A673 (cell line): ENCODE results near the gene MICAL3. TPM values are rescaled to one million over a fixed set of nuclear protein-coding genes. Genes with fewer than 3 reads are reported as not detected.

Experiments
- BruUV-seq: library from RNA; stranded (reverse); fragments of 400-500 nt; replicated peaks from 2 replicates; lab custom pipeline; 2021; lab: Mats Ljungman, UMichigan
- CTCF ChIA-PET: fragments of 300-600 bp; sonication (Branson Sonifier 250); formaldehyde crosslinking; loops from one replicate; lab custom pipeline; 2022; ENCODE audit warnings: antibody characterized with exemption; lab: Charles Lee
- POLR2A ChIA-PET: fragments of 300-600 bp; sonication (Branson Sonifier 250); formaldehyde crosslinking; loops from one replicate; lab custom pipeline; 2022; ENCODE audit warnings: antibody characterized with exemption; ENCODE audit not compliant: low non-redundant PET; lab: Charles Lee
- DNase-seq: peaks from one replicate; pipeline ENCODE4 v3.0.0-alpha.2; 2015; ENCODE audit warnings: low spot score
- H3K27ac ChIP-seq: fragments of 200-600 bp; sonication (generic); 2 replicates; pipeline ENCODE4 v1.5.1; 2016; ENCODE audit warnings: mixed run types, low read depth, mild to moderate bottlenecking, mixed read lengths, antibody characterized with exemption, low read length; ENCODE audit not compliant: poor library complexity, severe bottlenecking
- H3K27me3 ChIP-seq: fragments of 200-600 bp; sonication (generic); replicated peaks from 2 replicates; pipeline ENCODE4 v1.6.1; 2017; ENCODE audit warnings: mixed run types, low read depth, mild to moderate bottlenecking, mixed read lengths, antibody characterized with exemption, low read length; ENCODE audit not compliant: insufficient read depth, poor library complexity
- H3K36me3 ChIP-seq: fragments of 200-600 bp; sonication (generic); 2 replicates; pipeline ENCODE4 v1.6.1; 2016; ENCODE audit warnings: mixed run types, mild to moderate bottlenecking, mixed read lengths, antibody characterized with exemption, low read length; ENCODE audit not compliant: insufficient read depth, poor library complexity, severe bottlenecking
- H3K4me1 ChIP-seq: fragments of 200-600 bp; sonication (generic); 2 replicates; pipeline ENCODE4 v1.6.1; 2017; ENCODE audit warnings: mixed run types, mild to moderate bottlenecking, mixed read lengths, antibody characterized with exemption, low read length; ENCODE audit not compliant: insufficient read depth, poor library complexity, severe bottlenecking
- H3K4me3 ChIP-seq: fragments of 200-600 bp; sonication (generic); 2 replicates; pipeline ENCODE4 v1.5.1; 2016; ENCODE audit warnings: low read depth, mixed run types, mild to moderate bottlenecking, mixed read lengths, low read length; ENCODE audit not compliant: poor library complexity, severe bottlenecking
- H3K9me3 ChIP-seq: fragments of 200-600 bp; sonication (generic); 2 replicates; pipeline ENCODE4 v1.6.1; 2016; ENCODE audit warnings: mixed run types, low read depth, mild to moderate bottlenecking, mixed read lengths, antibody characterized with exemption, low read length; ENCODE audit not compliant: poor library complexity, severe bottlenecking
- EZH2 ChIP-seq: fragments of 200-600 bp; sonication (generic); IDR thresholded peaks from 2 replicates; pipeline ENCODE4 v1.6.1; 2017; ENCODE audit warnings: borderline replicate concordance, low read depth, mild to moderate bottlenecking, mixed read lengths, antibody characterized with exemption, low read length; ENCODE audit not compliant: poor library complexity, severe bottlenecking
- intact Hi-C: fragments of 100-400 bp; cut with micrococcal nuclease; formaldehyde crosslinking; loops from one replicate; pipeline ENCODE4 v1.10.0; 2022; ENCODE audit not compliant: unreplicated experiment
- total RNA-seq: library from RNA; stranded (reverse); gene quantifications from 2 replicates; pipeline ENCODE4 v1.2.3, GENCODE V29; 2021
- TF ChIP-seq, protein P1 (sequence below): fragments of 300-800, 200-600 bp; sonication (generic); conservative IDR thresholded peaks from 2 replicates; pipeline ENCODE4 v1.5.1; 2017; ENCODE audit warnings: low read depth, mild to moderate bottlenecking, antibody characterized with exemption, low read length, moderate library complexity, mixed read lengths

MICAL3 gene
- total RNA-seq, 1 experiment from 2014 or later, result 63.6 TPM

DNA sequence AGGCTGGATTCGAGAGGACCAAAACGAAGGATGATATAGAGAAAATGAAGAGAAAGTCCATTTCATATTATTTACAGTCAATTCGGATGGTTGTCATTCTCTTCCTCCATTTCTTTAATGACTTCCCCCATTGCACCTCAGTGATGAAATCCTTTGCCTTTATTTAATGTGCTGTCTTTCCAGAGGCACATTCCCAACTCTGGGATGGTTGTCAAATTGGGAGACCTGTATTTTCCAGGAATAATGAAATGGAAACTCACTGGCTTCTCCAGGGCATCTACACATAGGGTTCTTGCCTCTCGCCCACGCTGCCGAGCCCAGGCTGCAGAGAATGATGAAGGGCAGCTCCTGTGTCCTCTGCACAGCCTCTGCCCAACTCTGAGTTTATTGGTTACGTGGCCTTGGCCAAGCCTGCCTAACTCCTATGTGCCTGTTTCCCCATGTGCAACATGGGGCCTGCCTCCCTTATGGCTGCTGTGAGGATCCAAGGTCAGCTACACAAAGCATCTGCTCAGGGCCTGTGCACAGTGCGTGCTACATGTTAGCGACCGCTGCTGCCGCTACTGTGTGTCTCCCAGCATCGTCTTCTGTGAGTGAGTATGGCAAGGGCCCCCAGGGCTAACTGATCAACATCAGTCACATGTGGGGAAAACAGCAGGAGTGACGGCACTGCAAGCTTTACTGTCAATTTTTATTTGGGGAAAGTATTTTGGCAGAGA is 168.6 kb downstream of the MICAL3 start:
- intact Hi-C loops, result no loop called here
- CTCF ChIA-PET, result no interaction called here
- no peak overlapping the region for H3K4me3 ChIP-seq
- H3K4me1 ChIP-seq, result no peaks in the 10 kb centered on the region
- TF ChIP-seq, protein P1, sequence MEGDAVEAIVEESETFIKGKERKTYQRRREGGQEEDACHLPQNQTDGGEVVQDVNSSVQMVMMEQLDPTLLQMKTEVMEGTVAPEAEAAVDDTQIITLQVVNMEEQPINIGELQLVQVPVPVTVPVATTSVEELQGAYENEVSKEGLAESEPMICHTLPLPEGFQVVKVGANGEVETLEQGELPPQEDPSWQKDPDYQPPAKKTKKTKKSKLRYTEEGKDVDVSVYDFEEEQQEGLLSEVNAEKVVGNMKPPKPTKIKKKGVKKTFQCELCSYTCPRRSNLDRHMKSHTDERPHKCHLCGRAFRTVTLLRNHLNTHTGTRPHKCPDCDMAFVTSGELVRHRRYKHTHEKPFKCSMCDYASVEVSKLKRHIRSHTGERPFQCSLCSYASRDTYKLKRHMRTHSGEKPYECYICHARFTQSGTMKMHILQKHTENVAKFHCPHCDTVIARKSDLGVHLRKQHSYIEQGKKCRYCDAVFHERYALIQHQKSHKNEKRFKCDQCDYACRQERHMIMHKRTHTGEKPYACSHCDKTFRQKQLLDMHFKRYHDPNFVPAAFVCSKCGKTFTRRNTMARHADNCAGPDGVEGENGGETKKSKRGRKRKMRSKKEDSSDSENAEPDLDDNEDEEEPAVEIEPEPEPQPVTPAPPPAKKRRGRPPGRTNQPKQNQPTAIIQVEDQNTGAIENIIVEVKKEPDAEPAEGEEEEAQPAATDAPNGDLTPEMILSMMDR, result no peak
- no peak for TF ChIP-seq EZH2
- H3K27ac ChIP-seq, result no peak overlapping the region
- H3K9me3 ChIP-seq, result no peaks in the 10 kb centered on the region
- no TSS peak for BruUV-seq
- no peak for DNase-seq
- POLR2A ChIA-PET, result no interaction called here
- H3K27me3 ChIP-seq, result no peaks in the 10 kb centered on the region
- peaks cover under 1% of the 10 kb centered on the region for H3K36me3 ChIP-seq

DNA sequence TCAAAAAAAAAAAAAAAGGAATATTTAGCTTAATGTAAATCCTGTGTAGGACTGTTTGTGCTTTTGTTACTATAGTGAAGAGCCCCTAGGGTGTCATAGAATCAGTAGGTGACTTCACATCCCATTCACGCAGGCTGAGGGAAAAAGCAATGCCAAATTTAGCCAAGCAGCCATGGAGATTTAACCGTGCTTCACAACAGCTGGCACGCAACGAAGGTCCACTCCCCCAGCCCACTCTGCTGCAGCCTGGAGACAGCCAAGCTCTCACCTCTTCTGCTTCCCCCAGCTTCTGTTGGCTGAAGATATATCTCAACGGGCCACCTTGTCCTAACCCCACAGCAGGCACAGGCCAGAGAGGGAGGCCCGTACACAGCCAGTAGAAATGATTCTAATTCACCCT is 171.3 kb downstream of the MICAL3 start:
- no peak overlapping the region for H3K27ac ChIP-seq
- intact Hi-C loops, result no loop called here
- ChIA-PET CTCF (no interaction called here), POLR2A (no interaction called here)
- BruUV-seq, result no TSS peak
- no peak overlapping the region for H3K4me3 ChIP-seq
- H3K36me3 ChIP-seq, result no peaks in the 10 kb centered on the region
- no peak for DNase-seq
- no peaks in the 10 kb centered on the region for H3K4me1 ChIP-seq
- no peak for TF ChIP-seq EZH2
- TF ChIP-seq, protein P1, result no peak
- no peaks in the 10 kb centered on the region for H3K9me3 ChIP-seq
- H3K27me3 ChIP-seq, result no peaks in the 10 kb centered on the region

DNA sequence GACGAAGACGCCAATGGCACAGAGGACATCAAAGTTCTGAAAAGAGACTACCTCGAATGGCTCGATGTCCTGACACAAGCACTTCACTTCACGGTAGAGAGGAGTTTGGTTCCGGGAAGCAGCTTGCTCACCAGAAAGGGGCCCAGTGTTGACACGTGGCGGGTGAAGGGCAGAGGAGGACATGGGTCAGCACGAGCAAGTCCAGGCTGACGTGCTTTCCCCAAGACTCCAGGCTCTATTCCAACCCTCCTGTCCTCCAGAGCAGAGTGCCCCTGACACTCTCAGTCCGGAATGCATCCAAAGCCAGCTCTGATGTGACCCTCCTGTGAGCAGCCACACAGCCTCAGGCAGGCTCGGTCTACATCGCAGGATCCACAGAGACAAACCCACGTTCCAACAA is 172.6 kb downstream of the MICAL3 start:
- Histone ChIP-seq H3K9me3 (no peaks in the 10 kb centered on the region), H3K36me3 (no peaks in the 10 kb centered on the region), H3K4me1 (no peaks in the 10 kb centered on the region), H3K4me3 (no peak overlapping the region), H3K27me3 (no peaks in the 10 kb centered on the region), H3K27ac (no peak overlapping the region)
- POLR2A ChIA-PET, result no interaction called here
- no TSS peak for BruUV-seq
- DNase-seq, result no peak
- intact Hi-C loops, result no loop called here
- CTCF ChIA-PET, result no interaction called here
- no peak for TF ChIP-seq EZH2
- TF ChIP-seq, protein P1, result no peak
